Endothelial cell of umbilical vein (primary cell): ENCODE data around the gene SLC2A1. TPM values are rescaled to one million over a fixed set of nuclear protein-coding genes. Genes with fewer than 3 reads are reported as not detected.

ENCODE experiments used
- BruUV-seq: library from RNA; stranded (reverse); fragments of 400-500 nt; replicated peaks from 2 replicates; lab custom pipeline; 2021; lab: Mats Ljungman, UMichigan
- CTCF ChIA-PET: fragments of 300-600, 350-600 bp; sonication (Branson Sonifier 250); formaldehyde crosslinking; loops from one replicate; lab custom pipeline; 2021; ENCODE audit warnings: antibody characterized with exemption, inconsistent platforms; lab: Charles Lee
- POLR2A ChIA-PET: fragments of 300-600, 350-600 bp; sonication (Branson Sonifier 250); formaldehyde crosslinking; loops from one replicate; lab custom pipeline; 2021; ENCODE audit warnings: antibody characterized with exemption, inconsistent platforms; lab: Charles Lee
- DNase-seq: peaks from one replicate; pipeline ENCODE4 v3.0.0-alpha.2; 2011; ENCODE audit warnings: low read depth, low spot score
- FAIRE-seq: peaks from 2 replicates; lab custom pipeline; 2011; peaks lifted over from hg19 to GRCh38; lab: Jason Lieb, UNC
- H2AFZ ChIP-seq: 2 replicates; pipeline ENCODE4 v1.6.0; 2012; ENCODE audit warnings: low read depth, low read length, control low read depth, inconsistent platforms
- H3K27ac ChIP-seq: 2 replicates; pipeline ENCODE4 v1.5.1; 2011; ENCODE audit warnings: low read depth, mild to moderate bottlenecking, control low read depth, low read length, moderate library complexity; ENCODE audit not compliant: insufficient read depth
- H3K27me3 ChIP-seq, 2 experiments: 2 replicates each; pipeline versions ENCODE4 v1.6.0 to v1.6.1; 2011; ENCODE audit warnings: low read length in 2 of 2, mixed read lengths in 1 of 2; ENCODE audit not compliant: control insufficient read depth in 2 of 2, insufficient read depth in 2 of 2
- H3K36me3 ChIP-seq, 2 experiments: 2 replicates in 1 of 2; 3 replicates in 1 of 2; pipeline ENCODE4 v1.5.1; 2011; ENCODE audit warnings: low read length in 2 of 2, mild to moderate bottlenecking in 1 of 2, moderate library complexity in 1 of 2; ENCODE audit not compliant: control insufficient read depth in 2 of 2, insufficient read depth in 2 of 2; ENCODE audit errors: extremely low read depth in 1 of 2
- H3K4me1 ChIP-seq: 3 replicates; pipeline ENCODE4 v1.5.1; 2011; ENCODE audit warnings: mild to moderate bottlenecking, low read length; ENCODE audit not compliant: control insufficient read depth, insufficient read depth; ENCODE audit errors: extremely low read depth
- H3K4me2 ChIP-seq: 2 replicates; pipeline ENCODE4 v1.6.1; 2011; ENCODE audit warnings: low read length, control low read depth, mixed read lengths; ENCODE audit not compliant: insufficient read depth
- H3K4me3 ChIP-seq, 3 experiments: fragments of 200-600 bp in 1 of 3; sonication (generic), shearing (Covaris generic) in 1 of 3; replicated peaks in 1 of 3; 2 replicates each; pipeline ENCODE4 v1.5.1; 2011 to 2016; ENCODE audit warnings: control low read depth in 3 of 3, low read length in 3 of 3, mild to moderate bottlenecking in 2 of 3, inconsistent platforms in 1 of 3, low read depth in 1 of 3, moderate library complexity in 1 of 3; ENCODE audit not compliant: insufficient read depth in 1 of 3
- H3K79me2 ChIP-seq: 2 replicates; pipeline ENCODE4 v1.6.0; 2012; ENCODE audit warnings: low read length, inconsistent platforms; ENCODE audit not compliant: control insufficient read depth, insufficient read depth
- H3K9ac ChIP-seq: replicated peaks from 2 replicates; pipeline ENCODE3; 2011; ENCODE audit warnings: low read length, control low read depth; ENCODE audit not compliant: insufficient read depth; ENCODE audit errors: extremely low read depth
- H3K9me1 ChIP-seq: replicated peaks from 3 replicates; pipeline ENCODE4 v1.6.0; 2011; ENCODE audit warnings: mild to moderate bottlenecking, low read length; ENCODE audit not compliant: control insufficient read depth, insufficient read depth; ENCODE audit errors: extremely low read depth
- H3K9me3 ChIP-seq: replicated peaks from 2 replicates; pipeline ENCODE4 v1.5.1; 2012; ENCODE audit warnings: low read length, inconsistent platforms; ENCODE audit not compliant: control insufficient read depth, insufficient read depth
- H4K20me1 ChIP-seq: replicated peaks from 2 replicates; pipeline ENCODE3; 2011; ENCODE audit warnings: mild to moderate bottlenecking, low read length; ENCODE audit not compliant: control insufficient read depth, insufficient read depth; ENCODE audit errors: extremely low read depth
- EZH2 ChIP-seq: IDR thresholded peaks from 2 replicates; pipeline ENCODE4 v1.6.1; 2012; ENCODE audit warnings: borderline replicate concordance, low read depth, mild to moderate bottlenecking, moderate library complexity, low read length, inconsistent platforms; ENCODE audit not compliant: severe bottlenecking
- FOS ChIP-seq: IDR thresholded peaks from 2 replicates; pipeline ENCODE4 v1.6.1; 2011; ENCODE audit warnings: mild to moderate bottlenecking, low read length, moderate library complexity, borderline replicate concordance; ENCODE audit not compliant: insufficient read depth
- GATA2 ChIP-seq: IDR thresholded peaks from 2 replicates; pipeline ENCODE4 v1.7.0; 2011; ENCODE audit warnings: low read depth, mild to moderate bottlenecking, moderate library complexity, mixed read lengths, low read length; ENCODE audit not compliant: insufficient read length, insufficient read depth
- JUN ChIP-seq: IDR thresholded peaks from 2 replicates; pipeline ENCODE4 v1.6.1; 2011; ENCODE audit warnings: borderline replicate concordance, low read depth; ENCODE audit not compliant: insufficient read length, insufficient read depth
- MYC ChIP-seq: IDR thresholded peaks from one replicate; pipeline ENCODE4 v1.6.1; 2011; ENCODE audit warnings: mild to moderate bottlenecking, low read depth, low read length
- POLR2A ChIP-seq: IDR thresholded peaks from 2 replicates; pipeline ENCODE4 v1.6.1; 2012; ENCODE audit warnings: low read depth, mild to moderate bottlenecking, control low read depth, low read length
- POLR2AphosphoS5 ChIP-seq: IDR thresholded peaks from 2 replicates; pipeline ENCODE4 v1.6.1; 2012; ENCODE audit warnings: low read depth, mild to moderate bottlenecking, control low read depth, low read length, moderate library complexity; ENCODE audit not compliant: insufficient read depth
- dilution Hi-C: fragments of 300-500 bp; cut with MboI; formaldehyde crosslinking; loops from one replicate; pipeline ENCODE4 v1.15.0; 2019; ENCODE audit warnings: low sequenced_read_pairs; ENCODE audit not compliant: extremely low pct_ligation_motif_present
- intact Hi-C: fragments of 100-400 bp; cut with micrococcal nuclease; formaldehyde crosslinking; loops from one replicate; pipeline ENCODE4 v1.10.0; 2022
- polyA plus RNA-seq, 4 experiments: library from polyadenylated mRNA; depleted of rRNA in 3 of 4; stranded (reverse) in 3 of 4; unstranded in 1 of 4; fragments of >200 nt; gene quantifications; 2 replicates each; pipeline versions ENCODE4 v1.2.1 to v1.2.3, GENCODE V29; 2011 to 2012; ENCODE audit warnings: missing spikeins in 1 of 4
- total RNA-seq: library from RNA; stranded (reverse); gene quantifications from 2 replicates; pipeline ENCODE4 v1.2.3, GENCODE V29; 2021
- TF ChIP-seq, protein P1 (sequence below), 2 donors: IDR thresholded peaks; 1 replicate in 1 of 2; 2 replicates in 1 of 2; pipeline ENCODE4 v1.5.1; 2011; ENCODE audit warnings: low read length in 2 of 2, mild to moderate bottlenecking in 2 of 2, moderate library complexity in 2 of 2, control low read depth in 1 of 2, inconsistent platforms in 1 of 2, low read depth in 1 of 2; ENCODE audit not compliant: insufficient read depth in 1 of 2; ENCODE audit errors: extremely low read depth in 1 of 2
- TF ChIP-seq, protein P2 (sequence below): IDR thresholded peaks from 2 replicates; pipeline ENCODE4 v1.6.1; 2011; ENCODE audit not compliant: insufficient read depth, insufficient read length

Gene SLC2A1
- total and polyA plus RNA-seq, 2 donors (not counting 3 experiments of a cell fraction or from before 2014, with no cell fraction given): 42.2 to 46.5 TPM

- H3K9ac ChIP-seq: no peak overlapping the region
- no peak overlapping the region for H3K4me3 ChIP-seq
- H3K27ac ChIP-seq: no peak overlapping the region
- no peaks in the 10 kb centered on the region for H3K9me3 ChIP-seq
- POLR2A ChIA-PET: no interaction called here
- H3K79me2 ChIP-seq: peaks cover 6% of the 10 kb centered on the region
- intact Hi-C loops: no loop called here
- H3K4me1 ChIP-seq: peaks cover 8% of the 10 kb centered on the region
- no peaks in the 10 kb centered on the region for H4K20me1 ChIP-seq
- DNase-seq (no peak), FAIRE-seq (no peak)
- H3K36me3 ChIP-seq: no peaks in the 10 kb centered on the region
- no TSS peak for BruUV-seq
- CTCF ChIA-PET: interaction anchor here (1.4 to 2.1 kb wide), 2 partner anchors 28 to 122 kb away, joined by 7 to 8 read pairs; no protein-coding TSS in a partner anchor
- dilution Hi-C loops: no loop called here
- no peak overlapping the region for H3K4me2 ChIP-seq
- H3K27me3 ChIP-seq: no peaks in the 10 kb centered on the region
- H3K9me1 ChIP-seq: no peaks in the 10 kb centered on the region
- TF ChIP-seq, protein P1, sequence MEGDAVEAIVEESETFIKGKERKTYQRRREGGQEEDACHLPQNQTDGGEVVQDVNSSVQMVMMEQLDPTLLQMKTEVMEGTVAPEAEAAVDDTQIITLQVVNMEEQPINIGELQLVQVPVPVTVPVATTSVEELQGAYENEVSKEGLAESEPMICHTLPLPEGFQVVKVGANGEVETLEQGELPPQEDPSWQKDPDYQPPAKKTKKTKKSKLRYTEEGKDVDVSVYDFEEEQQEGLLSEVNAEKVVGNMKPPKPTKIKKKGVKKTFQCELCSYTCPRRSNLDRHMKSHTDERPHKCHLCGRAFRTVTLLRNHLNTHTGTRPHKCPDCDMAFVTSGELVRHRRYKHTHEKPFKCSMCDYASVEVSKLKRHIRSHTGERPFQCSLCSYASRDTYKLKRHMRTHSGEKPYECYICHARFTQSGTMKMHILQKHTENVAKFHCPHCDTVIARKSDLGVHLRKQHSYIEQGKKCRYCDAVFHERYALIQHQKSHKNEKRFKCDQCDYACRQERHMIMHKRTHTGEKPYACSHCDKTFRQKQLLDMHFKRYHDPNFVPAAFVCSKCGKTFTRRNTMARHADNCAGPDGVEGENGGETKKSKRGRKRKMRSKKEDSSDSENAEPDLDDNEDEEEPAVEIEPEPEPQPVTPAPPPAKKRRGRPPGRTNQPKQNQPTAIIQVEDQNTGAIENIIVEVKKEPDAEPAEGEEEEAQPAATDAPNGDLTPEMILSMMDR (IDR thresholded peaks at IDR 0.05; ENCODE audit: extremely low read depth in 1 of 2, insufficient read depth in 1 of 2, low read depth in 1 of 2, low read length in 2 of 2): no peak
- no peak for TF ChIP-seq POLR2A
- no peak for TF ChIP-seq MYC
- TF ChIP-seq, protein P2, sequence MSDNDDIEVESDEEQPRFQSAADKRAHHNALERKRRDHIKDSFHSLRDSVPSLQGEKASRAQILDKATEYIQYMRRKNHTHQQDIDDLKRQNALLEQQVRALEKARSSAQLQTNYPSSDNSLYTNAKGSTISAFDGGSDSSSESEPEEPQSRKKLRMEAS: no peak
- TF ChIP-seq POLR2AphosphoS5: no peak
- no peak for TF ChIP-seq GATA2
- no peak for TF ChIP-seq EZH2
- TF ChIP-seq JUN: no peak
- no peak for TF ChIP-seq FOS
- H2AFZ ChIP-seq: no peak overlapping the region
Observed at GRCh38 chr1:42951588-42951987, 7.1 kb downstream of the SLC2A1 start.
